H1 (cell line): ENCODE measurements around the gene PELI2. TPM values are rescaled to one million over a fixed set of nuclear protein-coding genes. Genes with fewer than 3 reads are reported as not detected.

Experiments used
- CTCF ChIA-PET: fragments of 300-600 bp; sonication (Branson Sonifier 250); formaldehyde crosslinking; loops from one replicate; lab custom pipeline; 2021; ENCODE audit not compliant: partially characterized antibody; lab: Charles Lee
- POLR2A ChIA-PET: fragments of 300-600 bp; sonication (Branson Sonifier 250); formaldehyde crosslinking; loops from one replicate; lab custom pipeline; 2021; ENCODE audit warnings: inconsistent platforms; ENCODE audit not compliant: partially characterized antibody; lab: Charles Lee
- DNase-seq, 2 experiments: peaks; one replicate each; pipeline versions ENCODE4 v3.0.0 to v3.0.0-alpha.2; 2010 to 2022; ENCODE audit warnings: low spot score in 2 of 2, low read depth in 1 of 2, mixed read lengths in 1 of 2
- FAIRE-seq: peaks from 2 replicates; lab custom pipeline; 2011; peaks lifted over from hg19 to GRCh38; lab: Jason Lieb, UNC
- H2AFZ ChIP-seq: 2 replicates; pipeline ENCODE4 v1.8.1; 2012; ENCODE audit warnings: low read length, inconsistent platforms
- H2AK5ac ChIP-seq: 2 replicates; pipeline ENCODE4 v1.6.1; 2013; ENCODE audit warnings: low read depth, low read length
- H2BK120ac ChIP-seq: replicated peaks from 2 replicates; pipeline ENCODE3; 2013; ENCODE audit warnings: low read depth, low read length, inconsistent platforms
- H2BK12ac ChIP-seq: 2 replicates; pipeline ENCODE4 v1.6.1; 2013; ENCODE audit warnings: low read depth, low read length
- H2BK15ac ChIP-seq: 2 replicates; pipeline ENCODE4 v1.6.1; 2013; ENCODE audit warnings: low read length
- H2BK20ac ChIP-seq: 2 replicates; pipeline ENCODE4 v1.6.1; 2013; ENCODE audit warnings: low read length
- H2BK5ac ChIP-seq: 2 replicates; pipeline ENCODE4 v1.6.1; 2013; ENCODE audit warnings: low read depth, low read length
- H3K14ac ChIP-seq: 2 replicates; pipeline ENCODE4 v1.6.1; 2013; ENCODE audit warnings: inconsistent platforms; ENCODE audit not compliant: insufficient read length
- H3K18ac ChIP-seq: 2 replicates; pipeline ENCODE4 v1.6.1; 2013; ENCODE audit warnings: low read length; ENCODE audit errors: extremely low read depth
- H3K23ac ChIP-seq: 2 replicates; pipeline ENCODE4 v1.6.1; 2013; ENCODE audit warnings: inconsistent platforms; ENCODE audit not compliant: insufficient read length
- H3K23me2 ChIP-seq: 2 replicates; pipeline ENCODE4 v1.6.1; 2013; ENCODE audit warnings: low read depth, low read length
- H3K27ac ChIP-seq: 2 replicates; pipeline ENCODE4 v1.6.1; 2011; ENCODE audit warnings: low read depth, low read length, inconsistent platforms
- H3K27me3 ChIP-seq, 4 experiments: replicated peaks in 1 of 4; 1 replicate in 1 of 4; 2 replicates in 3 of 4; pipeline versions ENCODE4 v1.6.1 to v1.8.1; 2011 to 2013; ENCODE audit warnings: low read length in 3 of 4, mild to moderate bottlenecking in 3 of 4, inconsistent platforms in 2 of 4, mixed read lengths in 2 of 4, moderate library complexity in 1 of 4; ENCODE audit not compliant: control insufficient read depth in 3 of 4, insufficient read depth in 3 of 4; ENCODE audit errors: extremely low read depth in 1 of 4
- H3K36me3 ChIP-seq, 4 experiments: 2 replicates each; pipeline versions ENCODE4 v1.6.1 to v1.8.1; 2011 to 2013; ENCODE audit warnings: mild to moderate bottlenecking in 4 of 4, low read length in 3 of 4, moderate library complexity in 2 of 4, control low read depth in 1 of 4, inconsistent platforms in 1 of 4; ENCODE audit not compliant: insufficient read depth in 4 of 4, control insufficient read depth in 2 of 4
- H3K4ac ChIP-seq: replicated peaks from 2 replicates; pipeline ENCODE3; 2013; ENCODE audit warnings: low read length, low read depth, mixed read lengths, inconsistent platforms; ENCODE audit not compliant: insufficient read length
- H3K4me1 ChIP-seq, 4 experiments: replicated peaks in 1 of 4; 1 replicate in 1 of 4; 2 replicates in 3 of 4; pipeline versions ENCODE4 v1.6.1 to v1.8.1; 2011 to 2013; ENCODE audit warnings: low read length in 3 of 4, inconsistent platforms in 2 of 4, mixed read lengths in 1 of 4; ENCODE audit not compliant: insufficient read depth in 4 of 4, control insufficient read depth in 3 of 4
- H3K4me2 ChIP-seq, 2 experiments: 2 replicates each; pipeline versions ENCODE4 v1.6.1 to v1.8.1; 2011 to 2013; ENCODE audit warnings: low read depth in 2 of 2, low read length in 2 of 2, control low read depth in 1 of 2, inconsistent platforms in 1 of 2, mild to moderate bottlenecking in 1 of 2; ENCODE audit not compliant: insufficient read depth in 1 of 2
- H3K4me3 ChIP-seq, 4 experiments: fragments of 200-600, 300-600 bp in 1 of 4; sonication (generic), shearing (Covaris generic), sonication (Bioruptor Twin) in 1 of 4; 2 replicates each; pipeline versions ENCODE4 v1.5.1 to v1.8.1; 2011 to 2016; ENCODE audit warnings: low read length in 4 of 4, low read depth in 3 of 4, control low read depth in 2 of 4, inconsistent platforms in 2 of 4, mild to moderate bottlenecking in 2 of 4, mixed read lengths in 1 of 4, moderate library complexity in 1 of 4; ENCODE audit not compliant: insufficient read depth in 2 of 4; ENCODE audit errors: extremely low read depth in 1 of 4
- H3K56ac ChIP-seq: replicated peaks from 2 replicates; pipeline ENCODE3; 2013; ENCODE audit warnings: low read depth, mild to moderate bottlenecking, mixed read lengths, low read length, inconsistent platforms; ENCODE audit not compliant: insufficient read length
- H3K79me1 ChIP-seq: 2 replicates; pipeline ENCODE4 v1.6.1; 2013; ENCODE audit warnings: low read depth, low read length, control low read depth
- H3K79me2 ChIP-seq, 2 experiments: 2 replicates each; pipeline versions ENCODE4 v1.6.1 to v1.8.1; 2012 to 2013; ENCODE audit warnings: low read length in 2 of 2, mild to moderate bottlenecking in 2 of 2, inconsistent platforms in 1 of 2; ENCODE audit not compliant: insufficient read depth in 2 of 2, control insufficient read depth in 1 of 2
- H3K9ac ChIP-seq, 4 experiments: replicated peaks in 1 of 4; 1 replicate in 1 of 4; 2 replicates in 3 of 4; pipeline versions ENCODE4 v1.6.1 to v1.8.1; 2011 to 2013; ENCODE audit warnings: low read depth in 3 of 4, low read length in 3 of 4, control low read depth in 2 of 4, mild to moderate bottlenecking in 2 of 4, moderate library complexity in 2 of 4, inconsistent platforms in 1 of 4; ENCODE audit errors: extremely low read depth in 1 of 4
- H3K9me3 ChIP-seq, 2 experiments: 2 replicates each; pipeline versions ENCODE4 v1.6.1 to v1.8.1; 2012 to 2013; ENCODE audit warnings: mild to moderate bottlenecking in 2 of 2, moderate library complexity in 2 of 2, control low read depth in 1 of 2, inconsistent platforms in 1 of 2, low read depth in 1 of 2, low read length in 1 of 2, mixed read lengths in 1 of 2; ENCODE audit not compliant: insufficient read depth in 2 of 2
- H4K20me1 ChIP-seq, 2 experiments: replicated peaks in 1 of 2; 2 replicates each; pipeline versions ENCODE3 to v1.8.1; 2011 to 2013; ENCODE audit warnings: inconsistent platforms in 2 of 2, low read length in 2 of 2, mild to moderate bottlenecking in 1 of 2; ENCODE audit not compliant: insufficient read depth in 2 of 2, control insufficient read depth in 1 of 2
- H4K5ac ChIP-seq: 2 replicates; pipeline ENCODE4 v1.6.1; 2013; ENCODE audit warnings: low read length, low read depth, mixed read lengths, inconsistent platforms; ENCODE audit not compliant: insufficient read length
- H4K8ac ChIP-seq: 2 replicates; pipeline ENCODE4 v1.8.0; 2013; ENCODE audit warnings: mild to moderate bottlenecking, moderate library complexity, low read length, inconsistent platforms; ENCODE audit not compliant: insufficient read depth; ENCODE audit errors: extremely low read depth
- H4K91ac ChIP-seq: replicated peaks from 2 replicates; pipeline ENCODE3; 2013; ENCODE audit warnings: low read length, mixed read lengths, inconsistent platforms; ENCODE audit not compliant: insufficient read length
- CEBPB ChIP-seq: IDR thresholded peaks from 2 replicates; pipeline ENCODE4 v1.6.1; 2012; ENCODE audit warnings: low read depth, low read length
- CREB1 ChIP-seq: IDR thresholded peaks from 2 replicates; pipeline ENCODE4 v1.6.1; 2012; ENCODE audit warnings: inconsistent platforms
- CTBP2 ChIP-seq: IDR thresholded peaks from 2 replicates; pipeline ENCODE4 v1.7.0; 2011; ENCODE audit warnings: borderline replicate concordance, mild to moderate bottlenecking, moderate library complexity, mixed read lengths, low read length; ENCODE audit not compliant: insufficient read depth, insufficient read length
- EP300 ChIP-seq, 2 experiments: IDR thresholded peaks; 1 replicate in 1 of 2; 2 replicates in 1 of 2; pipeline ENCODE4 v1.6.1; 2011 to 2012; ENCODE audit warnings: low read depth in 2 of 2, low read length in 2 of 2, mild to moderate bottlenecking in 2 of 2, borderline replicate concordance in 1 of 2, inconsistent platforms in 1 of 2, moderate library complexity in 1 of 2
- JUND ChIP-seq: IDR thresholded peaks from 2 replicates; pipeline ENCODE4 v1.6.1; 2011; ENCODE audit warnings: mild to moderate bottlenecking, improper control_type of control experiment, low read length
- PHF8 ChIP-seq: fragments of 200-600 bp; sonication (generic); conservative IDR thresholded peaks from 2 replicates; pipeline ENCODE4 v1.7.1; 2012; ENCODE audit warnings: low read depth, mild to moderate bottlenecking, inconsistent platforms, low read length, moderate library complexity
- POLR2AphosphoS5 ChIP-seq: IDR thresholded peaks from 2 replicates; pipeline ENCODE4 v1.6.1; 2011; ENCODE audit warnings: low read depth, low read length
- TAF1 ChIP-seq: IDR thresholded peaks from 2 replicates; pipeline ENCODE4 v1.6.1; 2011; ENCODE audit warnings: mild to moderate bottlenecking, low read depth, low read length
- WGBS, 2 experiments: shearing (Covaris generic) in 1 of 2; methylation state at CpG; one replicate each; pipeline versions ENCODE4 v1.1.6 to v1.1.7; 2013 to 2015; ENCODE audit warnings: low lambda C conversion rate in 2 of 2, mixed read lengths in 2 of 2, inconsistent platforms in 1 of 2, low coverage in 1 of 2, missing lambda C conversion rate in 1 of 2; ENCODE audit not compliant: insufficient replicate concordance in 2 of 2, insufficient coverage in 1 of 2, insufficient read length in 1 of 2; ENCODE audit errors: extremely low coverage in 1 of 2, missing lambda C conversion rate in 1 of 2; 5-methylcytosine and 5-hydroxymethylcytosine counted together
- polyA plus RNA-seq, 7 experiments: library from polyadenylated mRNA; depleted of rRNA in 3 of 7; stranded (reverse) in 5 of 7; unstranded in 2 of 7; fragments of >200 nt in 5 of 7; fragments of 200-250 nt in 2 of 7; gene quantifications; 1 replicate in 5 of 7; 2 replicates in 1 of 7; 4 replicates in 1 of 7; pipeline versions ENCODE4 v1.2.1 to v1.2.3, GENCODE V29; 2011 to 2013; ENCODE audit warnings: missing spikeins in 2 of 7, mixed read lengths in 2 of 7
- total RNA-seq: library from RNA; stranded (reverse); fragmentation: NEBNext Ultra II Directional; extraction: Animal tissue kit (Norgen Biotek cat#: 25700); gene quantifications from 2 replicates; pipeline ENCODE4 v1.2.1, GENCODE V29; 2021

PELI2 gene
- total and polyA plus RNA-seq, 2 of the 8 experiments (the other 6 are each of a cell fraction or from before 2014, with no cell fraction given), result 14.6 to 25.7 TPM

DNA sequence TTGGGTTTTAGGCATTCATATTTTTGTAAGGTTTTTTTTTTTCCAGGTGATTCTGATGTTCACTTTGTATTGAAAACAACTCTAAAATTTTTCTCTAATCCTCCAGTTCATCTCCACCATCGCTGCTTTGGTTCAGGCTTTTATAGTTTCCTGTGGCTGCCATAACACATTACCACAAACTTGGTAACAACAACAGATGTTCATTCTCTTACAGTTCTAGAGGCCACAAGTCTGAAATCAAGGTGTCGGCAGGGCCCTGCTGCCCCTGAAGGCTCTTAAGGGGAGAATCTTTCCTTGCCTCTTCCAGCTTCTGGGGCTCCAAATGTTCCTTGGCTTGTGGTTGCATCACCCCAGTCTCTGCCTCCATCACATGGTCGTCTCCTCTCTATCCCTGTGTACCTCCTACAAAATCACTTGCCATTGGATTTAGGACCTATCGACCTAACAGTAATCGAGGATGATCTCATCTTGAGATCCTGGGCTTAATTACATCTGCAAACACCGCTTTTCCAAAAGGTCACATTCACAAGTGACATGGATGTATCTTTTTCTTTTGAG is 55.2 kb downstream of the PELI2 start:
- POLR2A ChIA-PET, result no interaction called here
- H3K79me1 ChIP-seq, result peaks cover 5% of the 10 kb centered on the region
- no peak overlapping the region for H2BK20ac ChIP-seq
- CTCF ChIA-PET, result interaction anchor here (1.2 kb wide), 1 partner anchor 167 kb away, joined by 4 read pairs; no protein-coding TSS in a partner anchor
- H3K18ac ChIP-seq, result no peak overlapping the region
- no peaks in the 10 kb centered on the region for H3K27me3 ChIP-seq
- peaks cover 0 to 60% of the 10 kb centered on the region in 2 experiments; a peak in 2 of 4 replicates for H3K79me2 ChIP-seq
- no peak overlapping the region for H3K9ac ChIP-seq
- H2AK5ac ChIP-seq, result no peak overlapping the region
- H2AFZ ChIP-seq, result no peak overlapping the region
- peaks cover 0 to 7% of the 10 kb centered on the region in 2 experiments for H4K20me1 ChIP-seq
- no peak overlapping the region for H4K5ac ChIP-seq
- WGBS, 2 experiments, result 88% methylated on average over 6 of the region's 6 CpGs; no CpG with 5 or more reads in 1 of the 2 experiments
- H3K36me3 ChIP-seq, result no peaks in the 10 kb centered on the region
- no peak overlapping the region for H4K91ac ChIP-seq
- no peak for FAIRE-seq
- H3K56ac ChIP-seq, result no peak overlapping the region
- H3K9me3 ChIP-seq, result no peaks in the 10 kb centered on the region
- no peak for DNase-seq
- no peak overlapping the region for H3K27ac ChIP-seq
- H2BK120ac ChIP-seq, result no peak overlapping the region
- H3K4ac ChIP-seq, result no peak overlapping the region
- H3K4me3 ChIP-seq, result no peak overlapping the region
- no peak overlapping the region for H2BK5ac ChIP-seq
- peaks cover 0 to 9% (median 0%) of the 10 kb centered on the region in 4 experiments; a peak in 2 of 7 replicates for H3K4me1 ChIP-seq
- no peak overlapping the region for H3K23ac ChIP-seq
- H2BK12ac ChIP-seq, result no peak overlapping the region
- H2BK15ac ChIP-seq, result no peak overlapping the region
- no peak overlapping the region for H3K14ac ChIP-seq
- TF ChIP-seq CTBP2, result no peak
- TF ChIP-seq JUND, result no peak
- TF ChIP-seq CREB1, result no peak
- no peak for TF ChIP-seq TAF1
- no peak for TF ChIP-seq CEBPB
- no peak for TF ChIP-seq PHF8
- TF ChIP-seq POLR2AphosphoS5, result no peak
- no peak for TF ChIP-seq EP300 (IDR thresholded peaks at IDR 0.05; ENCODE audit: borderline replicate concordance in 1 of 2, low read depth in 2 of 2, low read length in 2 of 2)
- no peak overlapping the region for H4K8ac ChIP-seq
- H3K23me2 ChIP-seq, result no peaks in the 10 kb centered on the region
- H3K4me2 ChIP-seq, result no peak overlapping the region
